HPDE6-E6E7 (cell line): ENCODE data around the gene MTFMT.
A peak's percentile ranks its signal among the peaks of the same experiment; 100 is the strongest.
"Not testable (repeated sequence)": the region's sequence is repeated elsewhere in the genome, so short reads cannot be mapped to it uniquely, and the experiment has no call there.

Experiments
- DNase-seq: peaks from one replicate; pipeline ENCODE4 v3.0.0; 2011; ENCODE audit warnings: missing footprints; ENCODE audit errors: extremely low spot score

MTFMT gene

DNA sequence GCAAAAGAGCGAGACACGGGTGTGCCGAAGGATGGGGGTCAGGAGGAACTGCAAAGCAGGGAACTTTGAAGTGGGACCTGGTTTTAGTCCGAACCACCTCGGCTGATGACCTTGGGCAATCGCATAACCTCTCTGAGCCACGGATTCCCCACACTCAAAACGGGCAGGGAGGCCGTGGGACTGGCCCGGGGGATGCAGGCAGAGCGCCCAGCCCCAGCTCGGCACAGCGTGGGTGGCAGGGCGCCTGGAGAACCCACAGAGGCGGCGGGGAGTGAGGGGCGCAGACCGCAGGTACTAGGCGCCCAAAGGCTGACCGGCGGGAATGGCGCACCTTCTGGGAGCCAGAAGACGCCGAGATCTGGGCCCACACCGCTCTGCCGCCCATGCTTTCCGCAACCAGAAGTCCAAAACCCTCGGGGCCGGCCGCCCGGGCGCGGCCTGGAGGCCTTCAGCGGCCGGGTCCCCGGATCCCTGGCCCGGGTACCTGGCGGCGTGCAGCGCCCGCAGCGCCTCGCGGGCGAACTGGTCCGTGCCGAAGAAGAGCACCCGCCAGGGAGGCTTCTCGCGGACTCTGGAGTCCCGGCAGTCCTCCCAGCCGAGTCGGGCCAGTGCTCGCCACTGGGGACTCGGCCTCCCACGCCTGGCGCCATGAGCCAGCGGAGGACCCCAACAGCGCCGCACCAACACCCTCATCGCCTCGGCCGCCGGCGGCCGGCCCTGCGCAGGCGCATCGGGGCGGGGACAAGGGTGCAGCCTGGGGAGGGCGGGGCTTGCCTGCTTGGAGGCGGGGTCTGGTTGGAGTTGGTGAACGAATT lies at the start of gene MTFMT:
TSS of gene MTFMT (minus strand) at position 719 of the 815 bp plus-strand sequence. CDS start at position 693, 26 bp downstream.
- peak; percentile 94 for DNase-seq

GRCh38 chr15:65077981-65078352 lies 48.5 kb upstream of the MTFMT start:
- no peak for DNase-seq

- DNase-seq, result no peak
Observed at GRCh38 chr15:65077291-65077980, 48.0 kb upstream of the MTFMT start.

DNA sequence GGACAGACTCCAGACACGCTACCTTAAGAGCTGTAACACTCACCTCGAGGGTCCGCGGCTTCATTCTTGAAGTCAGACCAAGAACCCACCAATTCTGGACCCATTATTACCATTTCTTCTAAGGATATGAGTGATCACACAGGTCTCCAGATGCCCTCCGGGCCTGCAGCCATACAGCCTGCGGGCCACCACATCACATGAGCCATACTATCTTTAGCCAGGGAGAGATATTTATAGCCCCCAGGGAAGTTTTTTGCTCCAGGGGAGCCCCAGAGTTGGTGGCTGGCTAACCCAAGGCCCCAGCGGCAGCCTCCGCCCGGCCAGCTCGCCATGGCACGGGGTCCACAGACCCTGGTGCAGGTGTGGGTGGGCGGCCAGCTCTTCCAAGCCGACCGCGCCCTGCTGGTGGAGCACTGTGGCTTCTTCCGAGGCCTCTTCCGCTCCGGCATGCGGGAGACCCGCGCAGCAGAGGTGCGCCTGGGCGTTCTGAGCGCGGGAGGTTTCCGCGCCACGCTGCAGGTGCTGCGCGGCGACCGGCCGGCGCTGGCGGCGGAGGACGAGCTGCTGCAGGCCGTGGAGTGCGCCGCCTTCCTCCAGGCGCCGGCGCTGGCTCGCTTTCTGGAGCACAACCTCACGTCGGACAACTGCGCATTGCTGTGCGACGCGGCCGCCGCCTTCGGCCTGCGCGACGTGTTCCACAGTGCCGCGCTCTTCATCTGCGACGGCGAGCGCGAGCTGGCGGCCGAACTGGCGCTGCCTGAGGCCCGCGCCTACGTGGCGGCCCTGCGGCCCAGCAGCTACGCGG lies 47.2 kb upstream of the MTFMT start, which contains the start of gene KBTBD13:
TSS of gene KBTBD13 (plus strand) at position 261 of the 805 bp plus-strand sequence. CDS start at position 331, 70 bp downstream.
- DNase-seq, result no peak

GRCh38 chr15:65075607-65076395 lies 46.4 kb upstream of the MTFMT start:
- DNase-seq, result not testable (repeated sequence)

- not testable (repeated sequence) for DNase-seq
Observed at GRCh38 chr15:65074946-65075345, 45.5 kb upstream of the MTFMT start.

DNA sequence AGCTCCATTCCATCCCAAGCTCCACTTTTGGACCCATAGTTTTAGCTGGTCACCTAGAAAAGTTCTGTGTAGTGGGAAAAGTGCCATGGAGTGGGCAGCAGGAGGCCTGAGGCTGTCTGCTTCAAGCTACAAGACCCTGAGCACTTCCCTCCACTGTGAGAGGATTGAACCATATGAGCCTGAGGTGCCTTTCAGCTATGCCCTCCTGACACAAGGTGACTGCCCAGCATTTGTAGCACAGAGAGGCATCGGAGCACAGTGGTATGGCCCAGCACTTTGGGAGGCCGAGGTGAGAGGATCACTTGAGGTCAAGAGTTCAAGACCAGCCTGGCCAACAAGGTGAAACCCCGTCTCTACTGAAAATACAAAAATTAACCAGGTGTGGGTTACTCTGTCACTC lies 43.2 kb upstream of the MTFMT start:
- no peak for DNase-seq

GRCh38 chr15:65072027-65072426 lies 42.6 kb upstream of the MTFMT start:
- no peak for DNase-seq

GRCh38 chr15:65071381-65071811 lies 42.0 kb upstream of the MTFMT start:
- DNase-seq, result no peak

- DNase-seq, result no peak
Observed at GRCh38 chr15:65069779-65070546, 40.5 kb upstream of the MTFMT start.

- no peak for DNase-seq
Observed at GRCh38 chr15:65069179-65069578, 39.7 kb upstream of the MTFMT start.

DNA sequence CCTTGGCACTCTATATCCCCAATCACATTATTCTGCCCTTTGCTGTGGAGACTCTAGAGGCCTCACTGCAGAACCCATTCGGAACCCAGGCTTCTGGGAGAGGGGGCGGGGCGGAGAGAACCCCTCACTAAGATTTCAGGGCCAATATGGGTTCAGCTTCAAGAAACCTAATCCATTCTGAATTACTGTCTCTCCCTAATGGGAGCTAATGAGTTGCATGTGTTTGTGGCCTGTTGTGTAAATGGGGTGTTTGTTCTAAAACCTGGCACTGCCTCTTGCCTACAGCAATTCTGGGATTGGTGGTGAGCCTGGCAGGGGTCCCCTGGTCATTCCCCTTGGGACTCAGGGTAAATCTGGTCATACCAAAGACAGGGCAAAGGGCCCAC lies 39.0 kb upstream of the MTFMT start:
- DNase-seq, result no peak

DNA sequence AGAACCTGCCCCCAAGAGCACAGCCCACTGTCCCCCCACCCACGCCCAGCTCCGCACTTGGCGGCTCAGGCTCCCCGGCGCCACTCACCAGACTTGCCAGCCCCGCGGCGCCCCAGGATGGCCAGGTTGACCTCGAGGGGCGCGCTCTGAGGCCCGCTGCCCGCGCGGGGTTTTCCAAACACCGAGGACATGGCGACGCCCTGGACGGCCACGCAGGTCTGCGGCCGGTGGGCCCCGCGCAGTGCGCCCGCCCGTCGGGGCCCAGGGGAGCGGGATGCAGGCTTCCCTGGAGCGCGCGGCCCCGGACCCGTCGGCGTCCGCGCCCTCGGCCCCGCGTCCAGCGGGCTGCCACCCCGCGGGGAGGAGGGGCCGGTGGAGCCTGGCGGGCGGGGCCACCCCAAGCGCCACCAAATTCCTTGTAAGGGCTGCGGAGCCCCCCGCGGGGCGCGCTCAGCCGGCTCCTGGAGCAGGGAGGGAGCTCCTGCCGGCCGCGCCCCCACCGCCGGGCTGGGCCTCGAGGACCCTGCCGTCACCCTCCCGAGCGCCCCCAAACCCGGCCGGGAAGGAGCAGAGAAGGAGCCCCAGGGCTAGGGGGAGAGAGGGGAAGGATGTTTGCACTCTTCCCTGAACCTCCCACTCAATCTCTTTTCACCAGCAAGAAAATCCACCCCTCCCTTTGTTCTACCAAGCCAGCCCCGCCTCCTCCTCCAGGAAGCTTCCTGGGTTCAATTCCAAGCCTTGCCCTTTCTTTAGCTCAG lies 38.4 kb upstream of the MTFMT start, which contains the start of gene RASL12:
TSS of gene RASL12 (minus strand) at position 347 of the 758 bp plus-strand sequence. CDS start at position 191, 156 bp downstream.
- DNase-seq, result no peak

GRCh38 chr15:65067317-65067644 lies 37.8 kb upstream of the MTFMT start:
- DNase-seq, result no peak

- DNase-seq, result no peak
Observed at GRCh38 chr15:65066635-65067316, 37.3 kb upstream of the MTFMT start.

- DNase-seq, result no peak
Observed at GRCh38 chr15:65066001-65066634, 36.7 kb upstream of the MTFMT start.

DNA sequence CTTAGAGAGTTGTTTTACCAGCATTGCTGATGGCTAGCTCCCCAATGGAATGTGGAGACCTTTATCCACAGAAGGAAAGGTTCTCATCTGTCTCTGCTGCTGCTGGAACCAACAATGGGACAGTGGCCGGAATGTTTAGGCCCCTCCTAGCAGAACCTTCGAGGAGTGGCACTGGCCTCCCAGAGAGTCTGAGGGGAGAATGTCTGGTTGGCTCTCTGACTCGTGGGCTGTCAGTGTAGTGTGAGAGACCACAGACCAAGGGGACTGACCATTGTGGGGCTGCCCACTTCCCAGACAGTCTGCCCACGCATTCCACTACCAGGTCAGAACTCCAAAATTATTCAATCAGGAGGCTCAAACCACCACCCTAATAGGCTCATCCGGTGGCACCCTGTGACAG lies 33.3 kb upstream of the MTFMT start:
- no peak for DNase-seq

- DNase-seq, result no peak
Observed at GRCh38 chr15:65062061-65062460, 32.6 kb upstream of the MTFMT start.
